Superior temporal gyrus (tissue), 1 donor: ENCODE data around the gene CLIP2.
"Not testable (repeated sequence)": the region's sequence is repeated elsewhere in the genome, so short reads cannot be mapped to it uniquely, and the experiment has no call there.

Experiments used
- DNase-seq: peaks from one replicate; pipeline ENCODE4 v3.0.0-alpha.2; 2016; ENCODE audit errors: extremely low spot score

CLIP2 gene

DNA sequence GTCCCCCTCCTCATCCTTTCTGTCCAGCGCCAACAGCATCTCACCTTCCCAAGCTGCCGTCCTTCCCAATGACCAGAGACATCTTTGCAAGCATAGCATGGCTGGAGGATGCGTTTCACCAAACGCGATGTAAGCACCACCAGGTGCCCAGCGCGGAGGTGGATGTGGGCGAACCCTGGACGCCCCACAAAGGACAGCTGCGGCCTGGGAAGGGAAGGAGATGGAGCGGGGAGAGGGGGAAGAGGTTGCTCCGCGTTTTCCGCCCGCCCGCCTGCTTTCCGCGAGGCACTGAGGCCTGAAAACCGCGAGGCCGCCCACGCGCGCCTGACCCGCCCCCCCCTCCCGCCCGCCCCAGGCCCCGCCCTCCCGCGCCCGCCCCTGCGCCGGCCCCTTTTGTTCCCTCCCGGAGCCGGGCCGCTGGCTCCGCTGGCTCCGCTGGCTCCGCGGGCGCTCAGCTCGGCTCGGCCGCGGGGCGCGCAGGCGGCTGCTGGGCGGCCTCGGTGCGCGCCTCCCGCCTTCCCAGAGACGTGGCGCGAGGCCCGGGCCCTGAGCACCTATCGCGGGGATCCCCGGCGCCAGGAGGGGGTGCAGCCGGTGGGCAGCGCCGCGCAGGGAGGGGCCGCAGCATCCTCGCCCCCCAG, at the start of gene CLIP2:
Gene CLIP2, plus strand, starts transcription at position 390 of the 641 bp plus-strand sequence. CDS start 28,140 bp downstream, outside the sequence.
- peak; percentile 75 for DNase-seq

DNA sequence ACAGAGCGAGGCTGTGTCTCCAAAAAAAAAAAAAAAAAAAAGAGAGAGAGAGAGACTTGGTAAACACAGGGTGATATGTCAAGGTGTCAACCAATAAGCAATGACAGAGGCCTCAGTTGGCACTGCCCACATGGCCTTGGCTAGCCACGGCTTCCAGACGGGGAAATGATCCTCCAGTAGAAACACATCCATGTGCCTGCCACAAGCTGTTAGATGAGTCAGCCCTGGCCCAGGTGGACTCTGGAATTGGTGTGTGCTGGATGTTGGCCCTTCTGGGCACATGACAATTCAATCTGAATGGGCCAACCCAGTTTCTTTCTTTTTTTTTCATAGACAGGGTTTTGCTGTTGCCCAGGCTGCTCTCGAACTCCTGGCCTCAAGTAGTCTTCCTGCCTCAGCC, 48.7 kb upstream of the CLIP2 start:
- DNase-seq = no peak

DNA sequence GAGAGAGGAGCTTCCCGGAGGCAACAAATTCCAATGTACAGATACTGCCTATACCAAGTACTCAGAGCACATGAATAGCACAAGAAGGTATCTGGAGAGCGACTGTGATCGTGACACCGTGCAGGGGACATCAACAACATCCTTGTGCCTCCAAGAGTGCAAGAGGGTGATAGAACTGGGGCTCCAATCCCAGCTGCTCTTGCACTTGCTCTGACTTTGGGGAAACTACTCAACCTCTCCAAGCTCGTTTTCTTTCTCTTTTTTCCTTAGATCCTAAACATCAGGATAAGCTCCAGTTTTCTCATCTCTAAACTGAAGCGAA, 47.1 kb upstream of the CLIP2 start:
- no peak for DNase-seq

DNA sequence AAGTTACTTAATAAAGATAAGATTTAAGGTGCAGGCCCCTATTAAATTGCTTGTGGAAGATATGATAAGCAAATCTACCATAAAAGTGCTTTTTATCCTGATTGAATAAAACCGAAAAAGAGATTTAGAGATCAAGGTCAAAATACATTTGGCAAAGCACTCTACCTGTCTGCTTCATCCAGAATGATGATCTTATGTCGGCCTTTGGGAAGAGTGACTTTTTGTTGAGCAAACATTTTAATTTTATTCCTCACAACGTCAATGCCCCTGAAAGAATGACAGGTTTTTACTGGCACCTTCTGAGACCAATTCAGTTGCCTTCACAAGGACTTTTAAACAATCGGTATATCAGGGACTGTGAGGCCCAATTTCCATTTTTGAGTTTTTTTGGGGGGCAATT, 42.7 kb upstream of the CLIP2 start:
- no peak for DNase-seq

DNA sequence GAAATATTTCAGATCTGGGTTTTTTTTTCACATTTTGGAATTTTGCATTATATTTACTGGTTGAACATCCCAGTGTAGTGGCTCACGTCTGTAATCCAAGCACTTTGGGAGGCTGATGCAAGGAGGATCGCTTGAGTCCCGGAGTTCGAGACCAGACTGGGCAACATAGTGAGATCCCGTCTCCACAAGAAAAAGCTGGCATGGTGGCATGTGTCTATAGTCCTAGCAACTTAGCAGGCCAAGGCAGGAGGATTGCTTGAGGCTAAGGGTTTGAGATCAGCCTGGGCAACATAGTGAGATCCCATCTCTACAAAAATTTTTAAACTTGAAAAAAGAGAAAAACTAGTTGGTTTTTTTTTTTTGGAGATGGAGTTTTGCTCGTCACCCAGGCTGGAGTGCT, 41.1 kb upstream of the CLIP2 start:
- no peak for DNase-seq

DNA sequence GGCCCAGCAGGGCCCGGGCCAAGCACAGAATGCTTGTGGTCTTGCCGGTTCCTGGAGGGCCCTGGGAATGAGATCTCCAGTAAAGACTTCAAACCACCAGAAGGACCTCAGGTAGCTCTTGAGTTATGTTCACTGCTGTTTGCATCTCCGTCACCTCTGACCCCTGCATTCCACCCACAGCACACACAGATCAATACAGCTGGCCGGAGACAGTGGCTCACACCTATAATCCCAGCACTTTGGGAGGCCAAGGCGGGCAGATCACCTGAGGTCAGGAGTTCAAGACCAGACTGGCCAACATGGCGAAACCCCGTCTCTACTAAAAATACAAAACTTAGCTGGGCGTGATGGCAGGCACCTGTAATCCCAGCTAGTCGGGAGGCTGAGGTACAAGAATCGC, 40.1 kb upstream of the CLIP2 start:
- not testable (repeated sequence) for DNase-seq

DNA sequence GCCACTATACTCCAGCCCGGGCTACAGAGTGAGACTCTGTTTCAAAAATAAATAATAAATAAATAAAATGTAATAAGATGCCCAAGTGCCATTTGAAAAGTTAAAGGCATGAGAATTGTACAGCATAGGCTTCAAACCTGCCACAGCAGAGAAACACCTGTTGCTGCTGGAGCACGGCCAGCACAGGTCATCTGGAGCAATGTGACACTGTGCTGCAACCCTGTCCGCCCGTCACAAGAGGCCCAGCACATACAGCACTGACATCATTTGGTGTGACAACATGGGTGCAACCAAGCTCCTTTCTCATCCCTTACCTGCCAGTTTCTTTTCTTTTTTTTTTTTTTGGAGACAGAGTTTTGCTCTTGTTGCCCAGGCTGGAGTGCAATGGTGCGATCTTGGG, 36.3 kb upstream of the CLIP2 start:
- no peak for DNase-seq

DNA sequence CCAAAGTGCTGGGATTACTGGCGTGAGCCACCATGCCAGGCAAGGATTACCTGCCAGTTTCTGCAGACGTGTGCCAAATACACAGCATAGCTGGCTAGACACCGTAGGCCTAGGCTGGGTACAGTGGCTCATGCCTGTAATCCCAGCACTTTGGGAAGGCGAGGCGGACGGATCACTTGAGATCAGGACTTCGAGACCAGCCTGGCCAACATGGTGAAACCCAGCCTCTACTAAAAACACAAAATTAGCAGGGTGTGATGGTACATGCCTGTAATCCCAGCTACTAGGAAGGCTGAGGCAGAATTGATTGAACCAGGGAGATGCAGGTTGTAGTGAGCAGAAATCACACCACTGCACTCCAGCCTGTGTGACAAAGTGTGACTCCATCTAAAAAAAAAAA, 35.9 kb upstream of the CLIP2 start:
- no peak for DNase-seq

DNA sequence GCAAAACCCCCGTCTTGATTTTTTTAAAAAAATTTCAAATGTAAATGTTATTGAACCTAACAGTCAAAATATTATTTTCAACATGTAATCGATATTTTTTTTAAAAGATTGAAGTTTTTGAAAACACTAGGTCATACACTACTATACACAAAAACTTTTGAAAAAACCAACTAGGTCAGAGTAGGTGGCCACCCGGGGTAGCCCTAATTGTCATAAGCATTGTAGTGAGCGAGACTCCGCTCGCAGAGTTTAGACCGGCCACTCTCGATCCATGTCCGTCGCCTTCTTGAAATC, 35.4 kb upstream of the CLIP2 start:
- DNase-seq = no peak

DNA sequence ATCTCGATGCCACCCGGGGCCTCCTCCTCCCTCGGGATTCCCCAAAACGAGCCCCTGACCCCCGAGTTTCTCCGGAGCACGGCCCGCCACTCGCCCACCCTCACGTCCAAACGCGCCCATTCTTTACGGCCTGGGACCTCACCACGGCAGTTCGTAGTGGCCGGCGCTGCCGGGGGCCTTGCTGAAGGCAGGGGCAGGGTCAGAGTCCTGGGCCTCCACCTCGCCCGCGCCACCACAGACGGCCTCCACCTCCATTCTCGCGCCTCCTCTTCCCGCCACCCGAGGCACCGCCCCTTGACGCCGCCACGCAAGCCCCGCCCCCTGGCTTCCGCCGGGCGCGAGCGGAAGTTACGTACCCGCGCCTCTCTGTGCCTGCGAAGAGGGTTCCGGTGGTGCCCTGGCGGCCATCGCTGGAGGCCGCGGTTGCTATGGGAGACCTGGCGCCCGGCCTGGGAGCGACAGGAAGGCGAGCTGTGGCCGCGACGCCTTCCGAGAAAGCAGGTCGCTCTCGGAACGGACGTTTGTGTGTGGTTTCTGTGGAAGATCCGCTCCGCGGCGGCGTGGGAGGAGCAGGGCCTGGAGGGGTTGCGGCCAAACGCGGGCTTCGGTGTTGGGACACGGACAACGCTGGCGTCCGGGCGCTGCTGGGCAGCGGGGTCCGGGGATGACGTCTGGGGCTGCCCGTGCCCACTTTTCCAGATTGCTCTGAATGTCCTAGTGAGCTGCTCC, 34.9 kb upstream of the CLIP2 start, which contains the start of gene RFC2:
Gene RFC2, minus strand, starts transcription at position 271 of the 729 bp plus-strand sequence. Its CDS starts 16 bp downstream, at position 255.
- DNase-seq = peak; percentile 97

DNA sequence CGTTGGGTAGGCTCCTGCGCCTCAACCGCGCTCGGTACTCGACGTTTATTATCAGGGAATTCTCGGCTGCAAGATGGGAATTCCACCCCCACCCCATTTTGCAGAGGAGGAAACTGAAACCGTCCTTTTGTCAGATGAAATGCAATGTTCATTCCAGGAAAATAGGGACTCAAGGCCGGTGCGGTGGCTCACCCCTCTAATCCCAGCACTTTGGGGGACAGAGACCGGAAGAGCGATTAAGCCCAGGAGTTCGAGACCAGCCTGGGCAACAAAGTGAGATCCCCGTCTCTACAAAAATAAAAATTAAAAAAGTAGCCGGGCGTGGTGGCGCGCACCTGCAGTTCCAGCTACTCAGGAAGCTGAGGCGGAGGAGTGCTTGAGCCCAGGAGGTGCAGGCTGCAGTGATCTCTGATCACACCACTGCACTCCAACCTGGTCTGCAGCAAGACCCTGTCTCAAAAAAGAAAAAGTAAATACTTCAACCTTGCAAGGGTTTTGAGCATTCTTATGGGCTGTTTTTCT, 34.3 kb upstream of the CLIP2 start:
- no peak for DNase-seq

DNA sequence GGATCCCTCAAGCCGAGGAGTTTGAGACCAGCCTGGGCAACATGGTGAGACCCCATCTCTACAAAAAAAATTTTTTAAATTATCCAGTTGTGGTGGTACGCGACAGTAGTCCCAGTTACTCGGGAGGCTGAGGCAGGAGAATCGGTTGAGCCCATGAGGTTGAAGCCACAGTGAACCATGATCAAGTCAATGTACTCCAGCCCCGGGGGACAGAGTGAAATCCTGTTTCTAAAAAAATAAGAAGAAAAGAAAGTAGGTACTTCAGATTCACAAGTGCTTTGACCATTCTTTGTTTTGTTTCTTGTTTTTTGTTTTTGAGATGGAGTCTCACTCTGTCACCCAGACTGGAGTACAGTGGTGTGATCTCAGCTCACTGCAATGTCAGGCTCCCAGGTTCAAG, 33.7 kb upstream of the CLIP2 start:
- not testable (repeated sequence) for DNase-seq

DNA sequence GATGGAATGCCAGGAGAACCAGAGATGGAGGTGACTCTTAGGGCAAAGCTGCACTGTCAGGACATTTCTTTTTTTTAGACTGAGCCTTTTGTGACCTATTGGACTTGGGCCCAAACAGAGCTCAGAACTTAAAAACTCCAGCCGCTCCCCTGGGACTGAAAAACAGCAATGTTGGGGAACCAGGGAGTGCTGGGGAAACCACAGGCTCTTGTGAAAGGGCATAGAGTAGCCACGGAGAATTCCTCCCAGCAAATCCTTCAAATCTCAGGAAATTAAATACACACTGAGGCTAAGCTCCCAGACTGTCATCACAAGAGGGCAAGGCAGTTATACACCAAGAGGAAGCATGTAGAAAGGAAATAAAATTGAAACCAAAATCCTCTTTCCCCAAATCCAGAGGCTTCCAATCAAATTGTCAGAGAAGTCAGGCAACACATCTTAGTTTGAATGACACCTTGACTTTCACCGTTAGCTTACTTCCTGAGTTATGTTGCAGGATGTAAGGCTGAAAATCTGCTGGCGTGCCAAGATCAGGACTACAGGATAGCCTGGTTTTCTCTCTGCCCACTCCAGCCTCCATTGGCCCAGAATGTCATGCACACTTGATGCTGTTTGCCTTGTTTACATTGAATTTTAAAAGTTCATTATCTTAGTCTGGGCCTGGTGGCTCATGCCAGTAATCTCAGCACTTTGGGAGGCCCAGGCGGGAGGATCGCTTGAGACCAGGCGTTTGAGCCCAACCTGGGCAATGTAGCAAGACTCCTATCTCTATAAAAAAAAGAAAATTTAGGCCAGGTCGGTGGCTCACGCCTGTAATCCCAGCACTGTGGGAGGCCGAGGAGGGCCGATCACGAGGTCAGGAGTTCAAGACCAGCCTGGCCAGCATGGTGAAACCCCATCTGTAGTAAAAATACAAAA, 32.5 kb upstream of the CLIP2 start:
- DNase-seq = no peak

DNA sequence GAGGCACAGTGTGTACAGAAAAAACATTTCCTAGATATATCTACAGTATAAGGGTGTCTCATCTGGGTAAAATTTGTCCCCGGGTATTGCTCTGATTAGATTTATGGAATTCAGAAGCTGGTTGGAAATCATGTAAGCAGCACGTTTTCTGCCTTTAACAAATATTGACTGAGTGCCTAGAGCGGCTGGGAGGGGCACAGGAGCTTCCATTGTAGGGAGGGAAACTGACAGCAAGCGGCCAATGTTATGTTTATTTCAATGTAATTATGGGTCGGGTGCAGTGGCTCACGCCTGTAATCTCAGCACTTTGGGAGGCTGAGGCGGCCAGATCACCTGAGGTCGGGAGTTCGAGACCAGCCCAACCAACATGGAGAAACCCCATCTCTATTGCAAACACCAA, 30.6 kb upstream of the CLIP2 start:
- DNase-seq = no peak

DNA sequence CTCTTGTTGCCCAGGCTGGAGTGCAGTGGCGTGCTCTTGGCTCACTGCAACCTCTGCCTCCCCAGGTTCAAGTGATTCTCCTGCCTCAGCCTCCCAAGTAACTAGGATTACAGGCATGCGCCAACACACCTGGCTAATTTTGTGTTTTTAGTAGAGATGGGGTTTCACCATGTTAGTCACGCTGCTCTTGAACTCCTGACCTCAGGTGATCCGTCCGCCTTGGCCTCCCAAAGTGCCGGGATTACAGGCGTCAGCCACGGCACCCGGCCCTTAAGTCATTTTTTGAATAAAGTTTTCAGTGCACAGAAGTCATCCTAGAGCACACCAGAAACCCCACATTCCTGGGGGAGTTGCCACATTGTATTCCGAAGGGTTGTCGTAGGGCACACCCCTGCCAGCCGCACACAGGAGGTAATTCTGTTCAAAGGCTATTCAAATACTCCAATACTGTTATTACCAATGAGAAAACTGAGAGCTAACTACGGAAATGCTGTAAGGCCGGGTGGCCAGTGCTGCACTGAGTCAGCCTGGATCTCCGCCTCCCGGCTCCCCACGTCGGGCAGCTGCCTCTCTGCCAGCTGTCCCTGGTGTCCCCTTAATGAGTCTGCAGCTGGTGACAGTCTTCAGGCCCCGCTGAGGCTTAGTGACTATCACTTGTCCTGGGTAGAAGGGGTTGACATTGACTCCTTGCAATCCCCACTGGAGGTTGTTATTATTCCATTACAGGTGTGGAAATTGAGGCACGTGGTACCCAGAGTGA, 26.4 kb upstream of the CLIP2 start:
- DNase-seq = no peak

DNA sequence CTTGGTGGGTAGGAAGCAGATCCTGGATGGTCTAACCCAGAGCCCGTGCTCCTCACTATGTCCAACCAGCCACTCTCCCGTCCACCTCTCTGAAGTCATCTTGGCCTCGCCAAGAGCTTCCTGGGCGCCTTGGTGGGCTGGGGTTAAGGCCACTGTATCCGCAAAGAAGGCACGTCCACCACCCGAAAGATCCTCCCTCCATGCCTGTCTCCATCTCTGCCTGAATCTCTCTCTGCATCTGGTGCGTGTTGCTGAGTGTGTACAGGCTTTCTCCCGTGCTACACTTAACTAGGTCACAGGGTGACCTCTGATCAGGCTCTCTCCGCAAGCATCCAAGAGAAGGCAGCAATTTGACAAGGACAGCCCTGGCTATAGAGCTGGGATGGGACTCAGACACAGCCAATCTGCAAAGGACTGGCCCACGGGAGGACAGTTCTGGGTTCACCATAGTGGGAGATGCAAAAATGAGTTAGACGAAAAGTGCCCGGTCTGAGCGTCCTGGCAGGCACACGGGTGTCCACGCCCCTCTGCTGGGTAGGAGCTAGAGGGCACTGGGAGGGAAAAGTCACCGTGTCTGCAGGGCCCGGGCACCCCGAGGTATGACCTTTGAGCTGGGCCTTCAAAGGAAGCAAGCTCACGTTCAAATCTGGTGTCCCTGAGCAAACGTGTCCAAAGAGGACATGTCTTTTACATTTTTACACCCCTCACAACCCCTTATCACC, 25.6 kb upstream of the CLIP2 start:
- no peak for DNase-seq

DNA sequence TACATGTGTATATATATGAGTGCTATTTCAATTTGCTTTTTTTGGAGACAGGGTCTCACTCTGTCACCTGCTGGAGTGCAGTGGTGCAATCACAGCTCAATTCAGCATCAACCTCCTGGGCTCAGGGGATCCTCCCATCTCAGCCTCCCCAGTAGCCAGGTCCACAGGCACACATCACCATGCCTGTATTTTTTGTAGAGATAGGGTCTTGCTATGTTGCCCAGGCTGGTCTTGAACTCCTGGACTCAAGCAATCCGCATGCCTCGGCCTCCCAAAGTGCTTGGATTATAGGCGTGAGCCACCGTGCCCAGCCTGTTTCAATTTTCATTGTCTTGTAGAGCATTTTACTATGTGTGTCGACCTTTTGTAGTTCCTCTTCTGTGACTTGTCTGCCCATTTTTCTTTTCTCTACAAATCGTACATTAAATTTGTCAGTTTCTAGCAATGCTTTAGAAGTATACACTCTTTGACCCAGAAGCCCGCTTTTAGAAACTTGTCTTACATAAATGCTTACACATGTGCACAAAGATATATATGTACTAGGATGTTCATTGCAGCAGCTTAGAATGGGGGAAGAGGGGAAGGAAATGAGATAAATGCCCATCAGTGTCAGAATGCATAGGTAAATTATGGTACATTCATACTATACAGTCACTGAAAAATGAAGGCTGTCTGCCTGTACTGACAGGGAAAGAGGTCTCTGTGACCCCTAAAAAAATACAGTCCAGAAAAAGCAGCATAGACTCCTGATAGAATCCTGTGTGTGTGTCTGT, 22.8 kb upstream of the CLIP2 start:
- DNase-seq = no peak

DNA sequence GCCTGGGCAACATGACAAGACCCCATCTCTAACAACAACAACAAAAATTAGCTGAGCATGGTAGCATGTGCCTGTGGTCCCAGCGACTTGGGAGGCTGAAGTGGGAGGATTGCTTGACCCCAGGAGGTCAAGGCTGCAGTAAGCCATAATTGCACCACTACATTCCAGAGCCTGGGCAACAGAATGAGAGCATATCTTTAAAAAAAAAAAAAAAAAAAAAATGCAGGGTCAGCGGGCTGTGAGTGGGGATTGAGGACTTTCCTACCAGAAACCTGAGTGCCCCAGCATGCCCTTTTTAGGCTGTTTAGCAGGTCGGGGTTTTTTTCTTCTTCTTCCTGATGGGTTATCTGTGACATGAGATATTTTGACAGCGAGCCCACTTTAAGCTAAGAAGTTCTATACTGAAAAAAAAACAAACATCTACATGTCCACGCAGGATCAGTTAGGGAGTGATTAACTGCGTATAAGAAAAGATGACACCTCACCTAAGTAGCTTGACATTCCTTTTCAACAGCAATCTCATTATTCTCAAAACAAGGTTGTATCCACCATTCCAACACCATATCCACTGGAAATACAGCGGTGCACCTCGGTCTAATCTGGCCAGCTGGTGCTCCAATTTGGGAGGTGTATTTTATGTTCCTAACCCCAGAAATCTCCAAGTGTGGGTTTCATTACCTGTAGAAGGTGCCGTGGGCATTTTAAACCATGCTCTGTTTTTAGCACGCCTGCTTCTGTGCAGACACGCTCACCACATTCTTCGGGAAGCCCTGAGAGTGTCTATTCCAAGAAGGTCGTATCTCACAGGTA, 21.2 kb upstream of the CLIP2 start:
- no peak for DNase-seq

DNA sequence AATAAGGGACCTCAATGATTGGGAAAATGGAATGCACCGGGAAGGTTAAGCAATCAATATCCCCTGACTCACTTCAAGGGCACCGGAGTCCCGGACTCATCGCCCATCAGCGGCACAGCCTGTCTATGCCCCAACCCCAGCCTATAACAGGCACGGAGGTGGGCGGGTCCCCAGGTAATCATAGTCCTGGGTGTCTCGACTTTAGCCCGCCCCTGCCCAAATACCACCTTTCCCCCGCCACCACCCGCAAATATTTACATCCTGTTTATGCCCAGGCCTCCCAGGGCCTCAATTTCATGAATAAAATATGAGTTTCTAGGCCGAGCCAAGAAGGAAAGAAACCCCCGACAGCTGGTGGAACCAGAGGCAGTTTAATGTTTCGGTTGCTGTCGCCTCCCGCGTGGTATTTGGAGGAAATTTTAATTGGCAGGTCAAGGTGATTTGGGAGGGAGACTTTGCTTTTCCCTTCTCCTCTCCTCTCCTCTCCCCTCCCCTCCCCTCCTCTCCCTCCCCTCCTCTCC, 19.4 kb upstream of the CLIP2 start:
- peak; percentile 82 for DNase-seq
